HG03378 (cell line): ENCODE data around the gene GSTA3.
A peak's percentile ranks its signal among the peaks of the same experiment; 100 is the strongest.
"Not testable (repeated sequence)": the region's sequence is repeated elsewhere in the genome, so short reads cannot be mapped to it uniquely, and the experiment has no call there.

ENCODE experiments used
- ATAC-seq: cut with Tn5 transposase; IDR thresholded peaks from one replicate; pipeline ENCODE4 v1.9.1; 2021; ENCODE audit warnings: mild to moderate bottlenecking, moderate library complexity; ENCODE audit not compliant: unreplicated experiment

The GSTA3 gene

DNA sequence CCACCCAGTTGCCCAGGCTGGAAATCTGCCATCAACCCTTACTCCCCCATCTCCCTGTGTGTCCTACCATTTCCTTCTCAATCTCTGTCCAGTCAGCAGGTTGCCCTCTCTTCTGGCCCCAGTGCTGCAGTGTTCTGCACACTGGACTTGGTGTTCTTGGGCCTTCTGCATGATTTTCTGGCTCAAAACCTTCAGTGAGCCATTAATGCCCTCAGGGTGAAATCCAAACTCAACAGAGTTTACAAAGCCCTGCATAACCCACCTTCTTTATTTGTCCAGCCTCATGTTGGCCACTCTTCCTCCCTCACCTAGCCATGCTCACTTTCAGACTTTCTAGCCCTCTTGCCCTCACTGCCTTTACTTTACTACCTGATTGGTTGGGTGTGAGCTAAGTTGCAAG is 5.0 kb upstream of the GSTA3 start:
- no peak for ATAC-seq

- no peak for ATAC-seq
These were observed 593 bp upstream of the GSTA3 start for GRCh38 chr6:52910091-52910490.

DNA sequence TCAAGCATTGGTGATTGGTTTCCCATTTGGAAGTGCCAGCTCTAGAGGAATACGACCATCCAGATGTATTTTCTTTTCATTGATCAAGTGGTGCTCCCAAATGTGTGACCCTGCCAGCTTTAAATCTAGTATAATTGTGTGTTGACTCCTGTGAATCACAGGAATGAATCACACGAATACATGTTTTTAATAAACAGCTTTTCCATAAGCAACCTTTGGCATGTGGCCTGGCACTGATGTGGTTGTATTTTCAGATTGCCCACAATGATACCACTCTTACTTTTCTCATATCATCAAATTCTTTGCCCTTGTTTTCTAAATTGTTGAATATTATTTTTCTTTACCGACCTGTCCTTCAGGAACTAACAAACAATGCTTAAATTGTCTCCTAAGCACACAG is 367 bp downstream of the GSTA3 start:
- ATAC-seq = no peak

DNA sequence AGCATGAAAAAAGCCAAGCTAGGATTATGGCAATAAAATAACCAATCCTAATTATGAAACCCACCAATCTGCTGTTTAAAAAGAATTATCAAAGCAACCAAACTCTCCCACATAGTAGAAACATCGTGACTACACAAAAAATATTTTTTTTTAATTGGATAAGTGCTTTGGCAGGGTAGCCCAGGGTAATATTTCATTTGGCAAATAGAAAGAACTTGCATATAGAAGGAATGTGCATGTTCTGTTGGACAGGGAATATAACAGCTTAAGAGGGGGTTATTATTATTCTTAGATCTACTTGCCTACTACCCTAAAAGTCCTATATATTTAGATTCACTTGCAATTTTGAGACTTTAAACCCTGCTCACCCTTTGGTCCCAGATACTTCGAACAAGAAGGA is 972 bp downstream of the GSTA3 start:
- no peak for ATAC-seq

DNA sequence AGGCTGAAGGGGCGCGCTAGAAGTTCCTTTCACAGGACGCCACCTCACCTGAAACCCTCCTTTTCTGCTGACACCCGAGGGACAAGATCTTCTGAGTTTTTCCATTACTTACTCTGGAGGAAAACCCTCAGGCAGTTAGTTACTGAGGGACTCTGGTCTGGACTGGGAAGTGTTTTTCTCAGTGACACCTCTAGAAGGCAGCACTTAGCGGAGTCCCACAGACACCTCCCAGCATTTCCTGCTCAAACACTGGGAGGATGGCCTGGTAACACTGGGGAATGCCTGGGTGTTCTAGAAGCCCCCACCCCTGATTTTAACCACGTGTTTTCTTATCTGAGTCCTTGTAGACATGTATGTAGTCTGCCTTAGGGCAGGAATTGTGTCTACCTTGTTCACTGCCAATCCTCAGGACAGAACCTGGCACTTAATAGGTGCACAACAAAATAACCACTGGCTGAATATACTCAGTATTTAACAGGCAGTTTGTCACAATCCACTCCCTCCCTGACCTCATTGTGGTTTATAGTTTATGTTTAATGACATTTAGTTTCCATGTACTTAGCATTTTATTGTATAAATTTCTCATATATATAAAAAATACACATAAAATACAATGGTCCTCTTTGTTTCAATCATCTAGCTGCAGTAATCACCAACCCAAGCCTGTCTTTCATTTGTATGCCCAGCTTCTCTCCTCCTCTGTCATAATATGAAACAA is 4.8 kb downstream of the GSTA3 start:
- no peak for ATAC-seq

GRCh38 chr6:52900536-52900935 is 9.0 kb downstream of the GSTA3 start:
- no peak for ATAC-seq

GRCh38 chr6:52895790-52896189 is 13.7 kb downstream of the GSTA3 start:
- not testable (repeated sequence) for ATAC-seq

DNA sequence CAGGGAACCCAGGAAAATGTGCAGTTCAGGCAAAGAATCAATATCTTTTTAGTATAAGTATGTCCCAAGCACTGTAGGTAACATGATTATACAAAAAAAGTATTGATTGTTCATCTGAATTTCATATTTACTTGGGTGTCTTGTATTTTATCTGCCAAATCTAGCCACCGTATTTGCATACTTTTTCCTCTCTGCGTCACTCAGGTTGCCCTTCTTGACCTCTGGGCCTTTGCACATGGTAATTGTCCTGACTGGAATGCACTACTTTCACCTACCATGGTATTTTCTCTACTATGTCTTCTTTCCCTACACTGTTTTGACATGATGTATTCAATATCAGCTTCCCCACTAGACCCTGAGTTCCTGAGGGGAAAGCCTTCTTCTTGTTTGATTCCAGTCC is 15.2 kb downstream of the GSTA3 start:
- no peak for ATAC-seq

DNA sequence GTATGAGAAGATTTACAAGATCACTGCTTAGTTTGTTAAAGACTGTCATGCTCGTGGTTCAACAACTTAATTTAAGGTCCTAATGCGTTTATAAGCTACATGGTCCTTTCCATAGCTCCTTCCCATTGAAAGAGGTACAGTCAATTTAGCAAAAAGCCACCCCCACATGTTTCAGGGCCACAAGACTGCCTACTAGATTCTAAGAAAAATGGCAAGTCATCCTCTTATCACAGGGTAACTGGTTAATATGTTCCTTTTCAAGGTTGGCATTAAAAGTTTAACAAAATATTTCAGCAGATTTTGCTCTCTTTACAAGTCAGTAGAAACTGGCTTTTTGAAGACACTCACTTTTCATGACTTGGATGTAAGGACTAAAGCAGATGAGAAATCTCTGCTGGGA is 15.7 kb downstream of the GSTA3 start:
- ATAC-seq = no peak

GRCh38 chr6:52893221-52893620 is 16.3 kb downstream of the GSTA3 start:
- ATAC-seq = no peak

DNA sequence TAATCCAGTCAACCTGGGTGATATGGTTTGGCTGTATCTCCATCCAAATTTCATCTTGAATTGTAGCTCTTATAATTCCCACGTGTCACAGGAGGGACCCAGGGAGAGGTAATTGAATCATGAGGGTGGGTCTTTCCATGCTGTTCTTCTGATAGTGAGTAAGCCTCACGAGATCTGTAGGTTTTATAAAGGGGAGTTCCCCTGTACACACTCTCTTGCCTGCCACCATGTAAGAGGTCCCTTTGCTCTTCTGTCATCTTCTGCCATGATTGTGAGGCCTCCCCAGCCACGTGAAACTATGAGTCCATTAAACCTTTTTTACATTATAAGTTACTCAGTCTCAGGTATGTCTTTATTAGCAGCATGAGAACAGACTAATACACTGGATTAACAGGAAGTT is 19.5 kb downstream of the GSTA3 start:
- no peak for ATAC-seq

DNA sequence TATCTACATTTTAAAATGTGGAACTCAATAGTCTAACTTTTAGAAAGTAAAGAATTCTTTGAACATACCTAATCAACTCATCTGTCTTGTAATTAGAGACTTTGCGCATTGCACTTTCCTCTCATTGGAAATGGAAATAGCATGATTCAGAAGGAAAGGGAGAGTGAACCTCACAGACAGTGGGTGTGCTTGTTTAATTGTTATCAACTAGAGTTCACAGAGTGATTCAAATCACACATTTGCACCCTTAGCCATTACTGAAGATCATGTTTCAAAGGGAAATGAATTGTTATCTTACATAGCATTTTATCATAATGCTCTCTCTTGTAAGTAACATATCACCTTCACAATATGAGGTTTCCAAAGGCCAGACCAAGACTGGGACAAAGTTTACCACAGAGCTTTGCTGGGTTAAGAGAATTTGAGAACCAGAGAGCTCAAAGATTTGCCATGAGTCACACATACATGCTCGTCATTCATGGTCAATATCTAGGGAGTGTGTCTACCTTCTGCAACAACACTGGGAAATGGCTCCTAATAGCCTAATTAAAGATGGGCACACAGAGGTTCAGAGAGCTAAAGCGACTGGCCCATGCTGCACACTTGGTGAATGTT is 21.5 kb downstream of the GSTA3 start:
- ATAC-seq = no peak

GRCh38 chr6:52881996-52882841 is 27.3 kb downstream of the GSTA3 start:
- ATAC-seq = peak; percentile 99

- no peak for ATAC-seq
These were observed 27.9 kb downstream of the GSTA3 start for GRCh38 chr6:52881662-52881995.

GRCh38 chr6:52877786-52878185 is 31.7 kb downstream of the GSTA3 start:
- ATAC-seq = no peak

DNA sequence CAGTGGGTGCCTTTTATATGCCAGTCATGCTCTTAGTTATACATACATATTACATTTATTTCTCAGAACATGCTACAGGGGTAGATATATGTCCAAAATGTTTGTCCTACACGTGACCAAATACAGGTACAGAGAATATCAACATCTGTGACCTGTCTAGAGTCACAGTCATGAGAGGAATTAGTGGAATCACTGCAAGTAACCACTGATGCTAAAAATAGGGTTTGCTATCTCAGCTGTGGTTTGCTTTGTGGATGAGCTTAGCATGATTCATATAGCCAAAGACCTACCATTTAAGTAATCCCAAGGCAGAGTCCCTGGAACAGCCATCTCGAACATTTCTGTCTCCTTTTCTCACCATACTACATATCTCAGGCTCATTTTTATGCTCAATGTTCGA is 32.3 kb downstream of the GSTA3 start:
- ATAC-seq = no peak

GRCh38 chr6:52876056-52876787 is 33.3 kb downstream of the GSTA3 start:
- no peak for ATAC-seq

GRCh38 chr6:52872031-52872430 is 37.5 kb downstream of the GSTA3 start:
- ATAC-seq = no peak

DNA sequence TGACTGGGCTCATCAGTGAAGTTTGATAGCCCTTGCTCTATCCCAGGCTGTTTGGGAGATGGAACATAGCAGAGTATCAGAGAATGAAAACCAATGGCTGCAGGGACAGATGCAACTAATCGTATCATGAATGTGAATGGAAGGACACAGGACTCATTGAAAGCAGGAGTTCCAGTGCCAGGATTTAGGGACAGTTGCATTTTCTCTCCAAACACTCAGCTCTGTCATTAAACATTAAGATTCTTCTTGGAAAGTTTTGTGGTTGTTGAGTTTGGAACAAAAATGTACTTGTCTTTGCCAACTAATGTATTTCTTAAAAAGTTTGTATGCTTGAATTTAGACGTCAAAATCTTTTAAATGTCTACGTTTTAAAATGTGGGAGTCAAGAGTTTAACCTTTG is 37.9 kb downstream of the GSTA3 start:
- ATAC-seq = no peak

DNA sequence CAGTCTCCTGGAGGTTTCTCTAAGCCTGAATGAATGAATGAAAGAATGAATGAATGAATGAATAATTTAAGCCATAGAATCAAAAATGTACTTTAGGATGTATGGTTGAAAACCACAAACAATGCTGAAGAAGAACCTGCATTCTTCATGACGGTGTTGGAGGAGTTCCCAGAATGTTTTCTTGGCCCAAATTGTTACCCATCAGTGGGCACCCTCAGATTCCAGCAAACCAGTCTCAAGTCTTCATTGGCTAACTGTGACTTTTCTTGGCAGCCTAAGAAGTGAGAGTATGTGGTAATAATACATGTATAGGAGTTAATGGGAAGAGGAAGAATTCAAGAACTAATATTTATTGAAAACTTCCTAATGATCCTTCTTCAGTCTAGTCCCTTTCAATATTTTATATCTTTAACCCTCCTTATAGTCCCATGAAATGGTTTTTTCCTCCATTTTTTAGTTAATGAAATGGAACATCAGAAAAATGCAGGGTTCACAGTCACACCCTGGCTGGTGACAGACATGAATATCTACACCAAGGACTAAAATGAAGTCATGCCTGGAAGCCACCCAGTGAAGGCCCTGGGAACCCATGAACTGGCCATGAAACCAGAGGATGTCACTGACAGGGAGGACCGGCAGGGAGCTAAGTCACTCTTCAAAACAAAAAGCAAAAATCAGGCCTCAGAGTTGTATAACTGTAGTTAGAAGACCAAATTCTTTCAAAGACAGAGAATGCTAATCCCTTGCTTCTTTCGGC is 39.0 kb downstream of the GSTA3 start:
- ATAC-seq = not testable (repeated sequence)

- not testable (repeated sequence) for ATAC-seq
These were observed 40.6 kb downstream of the GSTA3 start for GRCh38 chr6:52868899-52869298.
